Stimulated activated CD8-positive, alpha-beta memory T cell treated with anti-CD3 and anti-CD28 coated beads, Interleukin-2, amount 100 ng/mL, for 48 hours (primary cell): Measurements from ENCODE around the gene ZNF185.

ENCODE experiments used
- DNase-seq, 2 donors: peaks; one replicate each; pipeline ENCODE4 v3.0.0-alpha.2; 2020; ENCODE audit warnings: low read depth in 2 of 2

ZNF185 gene

DNA sequence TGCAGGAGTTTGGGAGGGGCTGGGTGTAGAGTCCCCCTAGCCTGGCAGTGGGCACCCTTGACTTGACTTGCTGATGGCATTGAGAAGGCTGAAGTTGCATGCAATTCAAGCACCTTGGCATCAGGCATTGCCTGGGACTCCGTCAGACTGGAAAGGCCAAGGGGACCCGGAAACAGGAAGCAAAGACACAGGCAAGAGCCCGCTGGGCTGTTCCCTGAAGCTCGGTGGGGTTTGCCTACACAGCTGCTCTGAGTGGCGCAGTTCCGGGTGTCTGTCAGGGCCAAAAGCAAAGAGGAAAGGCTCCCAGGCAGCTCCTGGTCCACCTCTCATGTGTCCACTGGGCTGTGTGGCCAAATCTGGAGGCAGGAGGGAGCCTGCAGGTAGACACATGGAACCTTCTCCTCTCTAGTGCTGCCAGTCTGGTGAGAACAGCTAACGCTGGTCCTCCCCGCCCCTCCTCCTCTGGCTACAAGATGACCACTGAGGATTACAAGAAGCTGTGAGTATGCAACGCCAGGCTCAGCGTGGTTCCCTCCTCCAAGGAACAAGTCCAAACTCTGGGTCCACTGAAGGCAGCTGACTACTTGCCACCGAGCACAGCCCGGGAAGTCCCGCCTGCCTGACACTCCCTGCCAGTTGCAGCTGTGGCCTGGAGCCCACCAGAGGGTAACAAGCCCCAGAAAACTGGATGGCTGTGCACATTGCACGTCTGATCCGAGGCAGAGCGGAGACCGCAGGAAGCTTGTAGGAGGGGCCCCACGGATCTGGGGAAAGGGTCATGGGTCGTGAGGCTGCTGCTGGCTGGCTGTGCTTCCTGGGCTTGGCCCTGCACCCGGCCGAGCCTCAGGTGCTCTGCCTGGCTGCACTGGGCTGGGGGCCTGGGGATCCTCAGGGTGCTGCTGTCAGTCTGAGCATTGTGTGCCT is 20.1 kb downstream of the ZNF185 start:
- no peak for DNase-seq

GRCh38 chrX:152918707-152919106 is 20.8 kb downstream of the ZNF185 start:
- no peak for DNase-seq

GRCh38 chrX:152923599-152923998 is 25.7 kb downstream of the ZNF185 start:
- no peak for DNase-seq

DNA sequence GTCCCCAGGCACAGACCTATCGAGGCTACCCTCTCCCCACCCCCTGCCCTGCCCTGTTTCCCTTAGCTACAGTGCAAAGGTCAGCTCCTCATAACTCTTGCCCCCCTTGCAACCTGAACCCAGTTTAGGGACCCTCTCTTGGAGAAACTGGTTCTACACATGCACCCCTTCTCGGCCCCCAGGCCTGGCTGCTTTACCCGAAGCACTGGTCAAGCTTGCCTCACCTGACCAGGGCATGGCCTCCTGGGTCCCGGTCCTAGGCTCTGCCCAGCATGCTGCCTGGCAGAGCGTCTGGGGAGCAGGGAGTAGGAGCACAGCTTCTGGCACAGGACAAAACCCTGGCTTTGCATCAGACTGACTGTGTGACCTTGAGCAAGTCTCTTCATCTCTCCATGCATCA is 28.0 kb downstream of the ZNF185 start:
- DNase-seq = no peak

DNA sequence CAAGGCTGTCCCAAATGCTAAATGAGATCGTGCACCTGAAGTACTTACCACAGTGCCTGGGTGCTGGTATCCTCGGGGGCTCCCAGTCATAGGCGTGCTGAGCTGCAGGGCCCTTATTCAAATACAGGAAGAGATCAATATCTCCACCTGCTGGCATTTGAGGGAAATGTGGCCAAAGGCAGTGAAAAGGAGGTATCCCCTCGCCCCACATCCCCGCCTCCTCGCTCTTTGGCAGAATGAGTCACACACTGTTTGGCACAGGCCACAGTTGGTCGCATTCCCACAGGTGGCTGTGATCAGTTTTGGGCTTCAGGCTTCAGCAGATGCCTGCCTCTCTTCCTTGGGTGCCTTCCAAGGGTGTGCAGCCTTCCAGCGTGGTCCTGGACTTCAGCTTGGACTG is 28.4 kb downstream of the ZNF185 start:
- peak; percentile 20 to 30 for DNase-seq

GRCh38 chrX:152926923-152927322 is 29.1 kb downstream of the ZNF185 start:
- no peak for DNase-seq

- no peak for DNase-seq
Observed at GRCh38 chrX:152927858-152928760, 30.2 kb downstream of the ZNF185 start.

DNA sequence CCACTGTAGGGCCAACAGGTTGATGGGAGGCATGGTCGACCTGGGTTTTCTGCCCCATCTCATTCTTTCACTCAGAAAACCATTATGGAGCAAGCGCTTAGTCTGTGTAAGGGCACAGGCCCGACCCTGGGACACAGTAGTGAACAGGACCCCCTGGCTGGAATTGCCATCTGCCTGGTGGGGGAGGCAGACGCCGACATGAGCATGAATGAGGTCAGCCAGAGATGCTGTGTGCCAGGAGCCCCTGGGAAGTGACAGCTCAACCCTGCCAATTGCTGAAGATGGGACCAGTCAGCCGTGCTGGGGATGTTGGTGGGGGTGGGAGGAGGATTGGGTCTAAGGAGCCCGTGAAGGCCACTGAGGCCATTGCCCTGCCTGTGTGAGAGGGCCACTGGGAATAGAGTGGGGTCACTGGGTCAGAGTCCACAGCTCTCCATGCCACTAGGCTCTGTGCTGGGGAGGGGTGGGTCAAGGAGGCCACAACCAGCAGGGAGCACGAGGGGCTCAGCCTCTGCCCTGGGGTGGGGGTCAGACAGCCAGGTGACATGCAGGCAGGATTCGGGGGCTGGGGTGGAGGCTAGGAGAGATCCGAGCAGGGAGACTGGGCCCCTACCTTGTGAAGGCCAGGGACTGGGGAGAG is 31.0 kb downstream of the ZNF185 start:
- no peak for DNase-seq

DNA sequence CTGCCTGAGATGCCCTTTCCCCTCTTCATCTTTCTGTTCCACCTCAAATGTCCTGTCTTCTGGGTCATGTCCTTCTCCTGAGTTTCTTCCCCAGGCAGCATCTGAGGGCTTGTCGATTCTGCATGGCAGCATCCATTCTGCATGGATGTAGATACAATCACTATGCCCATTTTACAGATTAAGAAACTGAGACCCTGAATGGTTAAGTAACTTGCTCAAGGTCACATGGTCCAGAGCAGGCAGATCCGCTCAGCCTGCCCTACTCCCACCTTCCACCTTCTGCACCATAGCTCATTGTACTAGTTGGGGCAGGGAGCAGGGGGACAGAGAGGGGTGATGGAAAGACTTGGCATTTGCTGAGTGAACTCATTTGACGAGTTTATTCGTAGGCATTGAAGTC is 32.0 kb downstream of the ZNF185 start:
- DNase-seq = no peak

- no peak for DNase-seq
Observed at GRCh38 chrX:152930516-152930915, 32.6 kb downstream of the ZNF185 start.

- no peak for DNase-seq
Observed at GRCh38 chrX:152932144-152932543, 34.3 kb downstream of the ZNF185 start.

DNA sequence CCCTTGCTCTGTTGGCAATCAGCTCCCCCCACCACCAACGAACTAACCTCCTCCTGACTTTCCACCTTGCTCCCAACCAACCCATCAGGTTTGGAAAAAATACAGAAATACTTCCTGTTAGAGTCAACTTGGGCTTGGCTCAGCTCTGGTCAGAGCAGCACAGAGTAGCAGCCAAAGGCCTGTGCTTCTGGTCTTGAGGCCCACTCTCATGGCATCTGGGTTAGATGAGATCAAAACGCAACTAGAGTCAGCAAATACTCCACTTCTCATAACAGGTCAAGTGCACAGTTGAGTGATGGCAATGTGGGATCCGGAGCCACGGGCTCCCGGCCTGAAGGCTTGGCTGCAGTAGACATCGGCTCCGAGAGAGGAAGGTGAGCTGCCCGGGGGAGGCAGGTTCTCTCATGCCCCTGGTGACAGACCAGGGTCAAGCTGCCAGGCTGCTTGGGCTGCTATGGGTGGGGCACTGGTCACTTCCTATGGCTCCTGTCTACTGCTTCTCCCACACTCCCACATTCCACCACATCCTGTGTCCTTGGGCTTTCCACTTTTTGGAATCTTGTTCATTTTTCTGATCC is 34.8 kb downstream of the ZNF185 start:
- DNase-seq = no peak

- no peak for DNase-seq
Observed at GRCh38 chrX:152936306-152936705, 38.4 kb downstream of the ZNF185 start.

- no peak for DNase-seq
Observed at GRCh38 chrX:152937236-152937635, 39.4 kb downstream of the ZNF185 start.

- peak; percentile 77 to 79 for DNase-seq
Observed at GRCh38 chrX:152941328-152942076, 43.6 kb downstream of the ZNF185 start.

GRCh38 chrX:152942077-152942442 is 44.2 kb downstream of the ZNF185 start:
- DNase-seq = no peak

DNA sequence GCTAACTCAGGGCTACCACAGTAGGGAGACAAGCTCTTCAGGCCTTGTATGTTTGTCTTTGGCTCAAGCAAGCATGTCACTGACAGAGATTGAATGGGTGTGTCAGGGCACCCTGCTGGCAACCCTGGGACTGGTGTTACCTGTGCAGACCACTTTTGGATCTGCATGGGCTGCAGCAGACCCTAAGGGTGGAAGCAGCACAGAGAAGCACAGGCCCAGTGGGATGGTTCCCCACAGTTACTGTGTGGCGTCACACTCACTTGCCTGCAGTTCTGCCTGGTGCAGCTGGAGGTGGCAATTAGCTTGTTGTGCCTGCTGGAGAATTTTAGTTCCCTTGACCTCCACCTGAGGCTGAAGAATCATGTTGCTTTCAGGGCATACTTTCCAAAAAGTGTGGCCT is 46.0 kb downstream of the ZNF185 start:
- DNase-seq = no peak

DNA sequence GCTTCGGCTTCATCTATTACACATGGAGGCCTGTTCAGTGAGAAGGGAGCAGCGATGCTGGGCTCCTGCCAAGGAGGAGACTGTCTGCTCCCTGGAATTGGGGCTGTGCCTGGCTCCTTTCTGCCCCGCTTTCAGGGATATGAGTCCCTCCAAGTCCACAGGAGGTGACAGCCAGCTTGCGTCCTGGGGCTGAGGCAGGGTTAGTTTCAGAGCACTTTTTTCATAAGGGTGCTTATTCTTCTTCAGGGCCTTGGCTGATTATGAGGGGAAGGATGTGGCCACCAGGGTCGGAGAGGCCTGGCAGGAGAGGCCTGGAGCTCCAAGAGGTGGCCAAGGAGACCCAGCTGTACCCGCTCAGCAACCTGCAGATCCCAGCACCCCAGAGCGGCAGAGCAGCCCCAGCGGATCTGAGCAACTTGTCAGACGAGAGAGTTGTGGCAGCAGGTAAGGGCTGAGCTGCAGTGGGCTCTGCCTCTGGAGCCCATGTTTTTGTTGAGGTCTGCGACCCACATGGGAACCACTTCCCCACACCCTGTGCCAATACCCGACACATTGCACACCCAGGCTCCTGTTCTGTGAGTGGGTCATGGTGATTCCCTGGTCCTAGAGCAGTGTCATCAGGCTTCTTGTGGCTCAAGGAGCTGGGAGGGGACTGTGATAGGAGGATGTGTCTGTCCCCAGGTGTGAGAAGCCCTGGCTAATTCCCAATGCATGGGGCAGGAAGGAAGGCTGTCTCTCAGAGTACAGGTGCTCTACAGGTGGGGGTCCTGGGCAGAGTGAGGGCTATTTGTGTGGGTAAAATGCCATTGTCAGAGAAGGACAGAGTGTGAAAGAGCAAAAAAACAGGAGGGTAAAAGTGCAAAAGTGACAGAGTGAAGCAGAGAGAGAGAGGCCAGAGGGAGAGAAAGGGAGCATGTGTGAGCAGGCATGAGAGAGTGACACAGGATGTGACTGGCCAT is 47.4 kb downstream of the ZNF185 start:
- no peak for DNase-seq

DNA sequence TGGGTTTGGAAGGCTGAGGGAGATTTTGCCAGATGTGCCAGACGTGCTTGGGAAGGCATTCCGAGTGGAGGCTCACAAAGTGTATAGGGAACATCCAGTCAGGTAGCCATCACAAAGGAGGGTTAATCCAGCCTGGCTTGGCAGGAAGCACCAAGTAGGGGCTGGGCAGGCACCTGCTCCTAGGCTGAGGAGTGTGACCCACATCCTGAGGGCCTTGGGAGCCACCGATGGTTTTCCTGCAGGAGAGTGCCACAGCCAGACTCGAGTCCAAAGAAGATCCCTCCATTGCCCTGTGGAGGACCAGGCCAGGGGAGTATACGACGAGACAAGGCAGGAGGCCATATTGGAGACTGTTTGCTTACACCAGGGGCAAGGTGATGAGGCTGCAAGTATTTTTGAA is 48.8 kb downstream of the ZNF185 start:
- DNase-seq = no peak
